Thymus (tissue), 11 donors: ENCODE measurements around the gene SYCE3. TPM values are rescaled to one million over a fixed set of nuclear protein-coding genes. Genes with fewer than 3 reads are reported as not detected.

ENCODE experiments used
- DNase-seq, 9 donors: peaks; one replicate each; pipeline ENCODE4 v3.0.0-alpha.2; 2013; ENCODE audit warnings: low spot score in 9 of 9, low read depth in 6 of 9, missing footprints in 1 of 9
- H3K27ac ChIP-seq, 2 donors: one replicate each; pipeline ENCODE4 v1.5.1; 2013; ENCODE audit warnings: control low read depth in 1 of 2, low read depth in 1 of 2, low read length in 1 of 2, mild to moderate bottlenecking in 1 of 2, moderate library complexity in 1 of 2
- H3K27me3 ChIP-seq, 2 donors: one replicate each; pipeline ENCODE4 v1.5.1; 2013; ENCODE audit warnings: low read length in 1 of 2; ENCODE audit not compliant: control insufficient read depth in 2 of 2, insufficient read depth in 1 of 2
- H3K36me3 ChIP-seq, 2 donors: one replicate each; pipeline ENCODE4 v1.5.1; 2013; ENCODE audit warnings: low read length in 1 of 2, mild to moderate bottlenecking in 1 of 2, moderate library complexity in 1 of 2; ENCODE audit not compliant: control insufficient read depth in 2 of 2, insufficient read depth in 2 of 2
- H3K4me1 ChIP-seq, 2 donors: one replicate each; pipeline ENCODE4 v1.5.1; 2013; ENCODE audit warnings: low read length in 2 of 2; ENCODE audit not compliant: control insufficient read depth in 2 of 2, insufficient read depth in 2 of 2
- H3K4me3 ChIP-seq, 2 donors: one replicate each; pipeline ENCODE4 v1.5.1; 2013; ENCODE audit warnings: low read length in 2 of 2, control low read depth in 1 of 2, mild to moderate bottlenecking in 1 of 2
- H3K9me3 ChIP-seq, 2 donors: one replicate each; pipeline ENCODE4 v1.5.1; 2013; ENCODE audit warnings: low read length in 1 of 2, mild to moderate bottlenecking in 1 of 2; ENCODE audit not compliant: control insufficient read depth in 2 of 2, insufficient read depth in 1 of 2
- WGBS: extraction: QIAGEN DNeasy Blood & Tissue Kit; methylation state at CpG from one replicate; pipeline ENCODE4 v1.1.7; 2013; 5-methylcytosine and 5-hydroxymethylcytosine counted together
- polyA plus RNA-seq: library from polyadenylated mRNA; stranded (reverse); fragments of 200-250 nt; gene quantifications from one replicate; pipeline ENCODE4 v1.2.3, GENCODE V29; 2013
- total RNA-seq: library from RNA; stranded (reverse); fragments of 120-200 nt; gene quantifications from one replicate; pipeline ENCODE4 v1.2.4, GENCODE V29; 2013
- donor health status: healthy.

The SYCE3 gene
- total and polyA plus RNA-seq, 2 donors = 0.19 to 1.1 TPM

GRCh38 chr22:50578776-50579310 is 16.1 kb upstream of the SYCE3 start:
- H3K27me3 ChIP-seq = peaks cover 0 to 29% of the 10 kb centered on the region in 2 donors
- H3K9me3 ChIP-seq = no peaks in the 10 kb centered on the region
- peaks cover 7 to 22% of the 10 kb centered on the region in 2 donors for H3K4me1 ChIP-seq
- no peak for DNase-seq
- H3K4me3 ChIP-seq = no peak overlapping the region
- H3K27ac ChIP-seq = no peak overlapping the region
- 96% methylated on average over 8 of the region's 8 CpGs for WGBS
- peaks cover 12 to 18% of the 10 kb centered on the region in 2 donors for H3K36me3 ChIP-seq

GRCh38 chr22:50577987-50578775 is 15.5 kb upstream of the SYCE3 start, which contains the start of gene CPT1B:
Gene CPT1B (minus strand): TSS chr22:50578427. CDS start chr22:50577915, 512 bp downstream.
- peaks cover 0 to 26% of the 10 kb centered on the region in 2 donors for H3K27me3 ChIP-seq
- H3K27ac ChIP-seq = peak within 1 kb of the TSS in 1 of 2 donors; percentile 32
- DNase-seq = no peak
- peaks cover 16 to 22% of the 10 kb centered on the region in 2 donors for H3K36me3 ChIP-seq
- no peak within 1 kb of the TSS for H3K4me3 ChIP-seq
- no peaks in the 10 kb centered on the region for H3K9me3 ChIP-seq
- H3K4me1 ChIP-seq = peaks cover 3 to 15% of the 10 kb centered on the region in 2 donors
- 56% methylated on average over 63 of the region's 63 CpGs for WGBS

GRCh38 chr22:50577697-50577986 is 14.9 kb upstream of the SYCE3 start:
- Histone ChIP-seq H3K4me3 (no peak overlapping the region), H3K36me3 (peaks cover 21 to 24% of the 10 kb centered on the region in 2 donors), H3K27ac (no peak overlapping the region), H3K9me3 (no peaks in the 10 kb centered on the region), H3K4me1 (peaks cover 3 to 15% of the 10 kb centered on the region in 2 donors), H3K27me3 (peaks cover 0 to 26% of the 10 kb centered on the region in 2 donors)
- 58% methylated on average over 23 of the region's 23 CpGs for WGBS
- no peak for DNase-seq

GRCh38 chr22:50576806-50577696 is 14.3 kb upstream of the SYCE3 start:
- 87% methylated on average over 18 of the region's 18 CpGs for WGBS
- Histone ChIP-seq H3K9me3 (no peaks in the 10 kb centered on the region), H3K36me3 (peaks cover 22 to 25% of the 10 kb centered on the region in 2 donors), H3K27ac (no peak overlapping the region), H3K4me1 (peaks cover 3 to 14% of the 10 kb centered on the region in 2 donors), H3K4me3 (no peak overlapping the region), H3K27me3 (peaks cover 0 to 26% of the 10 kb centered on the region in 2 donors)
- DNase-seq = no peak

- DNase-seq = no peak
- Histone ChIP-seq H3K9me3 (no peaks in the 10 kb centered on the region), H3K27me3 (peaks cover 0 to 26% of the 10 kb centered on the region in 2 donors), H3K27ac (no peak overlapping the region), H3K4me3 (no peak overlapping the region), H3K36me3 (peaks cover 23 to 25% of the 10 kb centered on the region in 2 donors), H3K4me1 (peaks cover 0 to 7% of the 10 kb centered on the region in 2 donors)
- 90% methylated on average over 5 of the region's 5 CpGs for WGBS
Measured at GRCh38 chr22:50576070-50576469, 13.4 kb upstream of the SYCE3 start.

GRCh38 chr22:50575426-50575941 is 12.8 kb upstream of the SYCE3 start:
- Histone ChIP-seq H3K9me3 (no peaks in the 10 kb centered on the region), H3K4me1 (peaks cover 0 to 7% of the 10 kb centered on the region in 2 donors), H3K4me3 (no peak overlapping the region), H3K27ac (no peak overlapping the region), H3K27me3 (peaks cover 0 to 26% of the 10 kb centered on the region in 2 donors), H3K36me3 (peaks cover 20 to 29% of the 10 kb centered on the region in 2 donors)
- no peak for DNase-seq
- 98% methylated on average over 8 of the region's 8 CpGs for WGBS

GRCh38 chr22:50574383-50574755 is 11.7 kb upstream of the SYCE3 start:
- no peak for DNase-seq
- H3K4me1 ChIP-seq = peaks cover 0 to 7% of the 10 kb centered on the region in 2 donors
- no peak overlapping the region for H3K4me3 ChIP-seq
- H3K9me3 ChIP-seq = no peaks in the 10 kb centered on the region
- peaks cover 0 to 26% of the 10 kb centered on the region in 2 donors for H3K27me3 ChIP-seq
- WGBS = 97% methylated on average over 11 of the region's 11 CpGs
- peaks cover 17 to 30% of the 10 kb centered on the region in 2 donors for H3K36me3 ChIP-seq
- H3K27ac ChIP-seq = no peak overlapping the region

- no peak overlapping the region for H3K4me3 ChIP-seq
- no peak for DNase-seq
- H3K27ac ChIP-seq = no peak overlapping the region
- peaks cover 17 to 26% of the 10 kb centered on the region in 2 donors for H3K36me3 ChIP-seq
- no peaks in the 10 kb centered on the region for H3K9me3 ChIP-seq
- peaks cover 0 to 21% of the 10 kb centered on the region in 2 donors for H3K27me3 ChIP-seq
- H3K4me1 ChIP-seq = peaks cover 0 to 7% of the 10 kb centered on the region in 2 donors
- 95% methylated on average over 26 of the region's 26 CpGs for WGBS
Measured at GRCh38 chr22:50573491-50574382, 11.0 kb upstream of the SYCE3 start.
